Measurements from ENCODE around the gene DAW1.

DAW1 gene

GRCh38 chr2:227890495-227891079 lies 19.2 kb downstream of the DAW1 start:
- H3K27ac ChIP-seq: no peak overlapping the region
- DNase-seq (ENCODE audit: low spot score): peak; percentile 33
- ChIA-PET POLR2A (ENCODE audit: low non-redundant PET) (no interaction called here), CTCF (interaction anchor here (0.5 to 1.7 kb wide), 13 partner anchors 10 to 1655 kb away, joined by 3 to 5 read pairs (median 3); no protein-coding TSS in a partner anchor)
- peak; percentile 56 for TF ChIP-seq CTCF (conservative IDR thresholded peaks at IDR 0.05; ENCODE audit: low read depth)

- TF ChIP-seq CTCF (conservative IDR thresholded peaks at IDR 0.05; ENCODE audit: low read depth): no peak
- no peak for DNase-seq (ENCODE audit: low spot score)
- CTCF ChIA-PET: no interaction called here
- no peak overlapping the region for H3K27ac ChIP-seq
- POLR2A ChIA-PET (ENCODE audit: low non-redundant PET): no interaction called here
These were observed 20.2 kb downstream of the DAW1 start for GRCh38 chr2:227891673-227892072.

GRCh38 chr2:227903381-227903780 lies 31.9 kb downstream of the DAW1 start:
- DNase-seq (ENCODE audit: low spot score): no peak
- no peak for TF ChIP-seq CTCF (conservative IDR thresholded peaks at IDR 0.05; ENCODE audit: low read depth)
- no peak overlapping the region for H3K27ac ChIP-seq
- ChIA-PET CTCF (no interaction called here), POLR2A (ENCODE audit: low non-redundant PET) (no interaction called here)

- CTCF ChIA-PET: no interaction called here
- POLR2A ChIA-PET (ENCODE audit: low non-redundant PET): no interaction called here
- DNase-seq (ENCODE audit: low spot score): no peak
- no peak overlapping the region for H3K27ac ChIP-seq
- TF ChIP-seq CTCF (conservative IDR thresholded peaks at IDR 0.05; ENCODE audit: low read depth): no peak
These were observed 35.6 kb downstream of the DAW1 start for GRCh38 chr2:227906991-227907390.

GRCh38 chr2:227908266-227909054 lies 37.0 kb downstream of the DAW1 start:
- peak; percentile 13 for DNase-seq (ENCODE audit: low spot score)
- H3K27ac ChIP-seq: no peak overlapping the region
- no peak for TF ChIP-seq CTCF (conservative IDR thresholded peaks at IDR 0.05; ENCODE audit: low read depth)
- ChIA-PET CTCF (no interaction called here), POLR2A (ENCODE audit: low non-redundant PET) (no interaction called here)

- CTCF ChIA-PET: no interaction called here
- TF ChIP-seq CTCF (conservative IDR thresholded peaks at IDR 0.05; ENCODE audit: low read depth): no peak
- DNase-seq (ENCODE audit: low spot score): no peak
- no peak overlapping the region for H3K27ac ChIP-seq
- POLR2A ChIA-PET (ENCODE audit: low non-redundant PET): no interaction called here
These were observed 42.9 kb downstream of the DAW1 start for GRCh38 chr2:227914362-227914761.

Data from RWPE1 (cell line).